ENCODE data around the gene RGL4. TPM values are rescaled to one million over a fixed set of nuclear protein-coding genes. Genes with fewer than 3 reads are reported as not detected.

The RGL4 gene
- total RNA-seq, 2 experiments from 2014 or later, result 0.97 TPM; not detected in 1

DNA sequence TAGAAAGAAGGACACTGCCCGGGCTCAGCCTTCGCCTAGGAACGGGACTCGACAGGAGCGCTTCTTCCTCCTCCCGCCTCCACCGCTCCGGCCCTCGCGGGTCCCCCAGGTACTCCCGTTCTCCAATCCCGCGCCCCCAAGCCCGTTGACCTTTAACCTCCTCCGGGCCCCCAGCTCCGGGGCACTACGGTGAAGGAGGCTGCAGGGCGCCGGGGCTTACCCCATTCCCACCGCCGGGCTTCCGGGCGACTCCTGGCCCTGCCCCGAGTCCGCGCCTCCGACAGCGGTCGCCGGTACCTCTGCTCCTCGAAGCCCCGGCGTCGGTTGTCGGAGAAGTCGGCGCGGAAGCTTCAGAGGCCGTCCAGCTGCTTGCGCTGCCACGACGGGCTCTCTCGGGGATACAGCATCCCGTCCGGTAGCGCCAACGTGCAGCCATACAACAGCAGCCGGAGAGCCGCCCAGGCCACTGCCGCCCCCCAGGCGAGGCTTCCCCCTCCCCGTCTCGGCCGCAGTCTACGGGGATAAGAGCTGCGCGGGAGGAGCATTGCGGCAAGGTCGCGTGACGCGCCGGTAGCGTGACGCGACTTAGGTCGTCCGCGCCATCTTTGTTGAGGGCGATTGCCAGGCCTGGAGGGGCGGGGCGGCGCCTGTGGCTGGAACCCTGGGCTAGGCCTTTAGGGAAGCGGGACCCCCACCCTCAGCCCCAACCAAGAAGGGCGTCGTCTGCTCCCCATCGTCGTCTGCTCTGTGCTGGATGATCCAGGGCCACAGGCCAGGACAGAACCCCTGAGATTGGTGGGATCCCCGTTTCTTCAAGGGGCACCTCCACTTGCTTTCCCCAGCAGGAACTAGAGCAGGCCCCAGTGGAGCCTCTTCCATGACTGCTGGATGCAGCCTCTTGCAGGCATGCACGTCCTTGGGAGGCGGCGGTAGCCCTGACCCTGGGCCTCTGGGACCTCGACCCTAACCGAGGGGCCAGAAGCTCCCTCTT lies 26.3 kb downstream of the RGL4 start:
- H3K4me2 ChIP-seq (ENCODE audit: low read length), result peak overlapping the region; percentile 80
- CTCF ChIA-PET (ENCODE audit: unreplicated experiment), result interaction anchor here (0.5 to 0.7 kb wide), 2 partner anchors 103 to 129 kb away, joined by 3 read pairs; no protein-coding TSS in a partner anchor
- peaks cover 18% of the 10 kb centered on the region; the same call in 1 of the 2 replicates for H3K36me3 ChIP-seq (ENCODE audit: insufficient read depth, low read length)
- no peaks in the 10 kb centered on the region for H3K9me3 ChIP-seq (ENCODE audit: low read length)
- intact Hi-C loops (cut with micrococcal nuclease; ENCODE audit: unreplicated experiment), result loop anchor here (1.0 kb wide), 2 partner anchors 34 to 49 kb away; partner anchors contain the start of gene ZNF70
- peak overlapping the region; percentile 90 for H2AFZ ChIP-seq (ENCODE audit: low read length)
- H3K27ac ChIP-seq (ENCODE audit: low read depth, low read length, poor library complexity, severe bottlenecking), result peak overlapping the region; percentile 38
- no peak for TF ChIP-seq EZH2phosphoT487 (IDR thresholded peaks at IDR 0.05; ENCODE audit: borderline replicate concordance, low read depth, low read length)
- TF ChIP-seq, protein P1, sequence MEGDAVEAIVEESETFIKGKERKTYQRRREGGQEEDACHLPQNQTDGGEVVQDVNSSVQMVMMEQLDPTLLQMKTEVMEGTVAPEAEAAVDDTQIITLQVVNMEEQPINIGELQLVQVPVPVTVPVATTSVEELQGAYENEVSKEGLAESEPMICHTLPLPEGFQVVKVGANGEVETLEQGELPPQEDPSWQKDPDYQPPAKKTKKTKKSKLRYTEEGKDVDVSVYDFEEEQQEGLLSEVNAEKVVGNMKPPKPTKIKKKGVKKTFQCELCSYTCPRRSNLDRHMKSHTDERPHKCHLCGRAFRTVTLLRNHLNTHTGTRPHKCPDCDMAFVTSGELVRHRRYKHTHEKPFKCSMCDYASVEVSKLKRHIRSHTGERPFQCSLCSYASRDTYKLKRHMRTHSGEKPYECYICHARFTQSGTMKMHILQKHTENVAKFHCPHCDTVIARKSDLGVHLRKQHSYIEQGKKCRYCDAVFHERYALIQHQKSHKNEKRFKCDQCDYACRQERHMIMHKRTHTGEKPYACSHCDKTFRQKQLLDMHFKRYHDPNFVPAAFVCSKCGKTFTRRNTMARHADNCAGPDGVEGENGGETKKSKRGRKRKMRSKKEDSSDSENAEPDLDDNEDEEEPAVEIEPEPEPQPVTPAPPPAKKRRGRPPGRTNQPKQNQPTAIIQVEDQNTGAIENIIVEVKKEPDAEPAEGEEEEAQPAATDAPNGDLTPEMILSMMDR (conservative IDR thresholded peaks at IDR 0.05; ENCODE audit: low read length), result no peak
- peak overlapping the region; percentile 79 for H3K4me3 ChIP-seq (ENCODE audit: low read depth, low read length, poor library complexity, severe bottlenecking)
- peaks cover 13% of the 10 kb centered on the region; the same call in 1 of the 2 replicates for H3K79me2 ChIP-seq (ENCODE audit: insufficient read depth, low read depth, low read length)
- no peaks in the 10 kb centered on the region for H4K20me1 ChIP-seq (ENCODE audit: insufficient read depth, low read length)
- POLR2A ChIA-PET, result interaction anchor here (0.5 kb wide), 1 partner anchor 10 kb away, joined by 3 read pairs; no protein-coding TSS in a partner anchor
- peak; percentile 94 for DNase-seq (ENCODE audit: low spot score)
- H3K9me2 ChIP-seq (ENCODE audit: insufficient read depth, low read length), result no peaks in the 10 kb centered on the region
- H3K4me1 ChIP-seq (ENCODE audit: insufficient read depth, low read length, poor library complexity, severe bottlenecking), result peaks cover 15% of the 10 kb centered on the region
- TSS peak; percentile 39 for BruUV-seq (replicated peaks)

DNA sequence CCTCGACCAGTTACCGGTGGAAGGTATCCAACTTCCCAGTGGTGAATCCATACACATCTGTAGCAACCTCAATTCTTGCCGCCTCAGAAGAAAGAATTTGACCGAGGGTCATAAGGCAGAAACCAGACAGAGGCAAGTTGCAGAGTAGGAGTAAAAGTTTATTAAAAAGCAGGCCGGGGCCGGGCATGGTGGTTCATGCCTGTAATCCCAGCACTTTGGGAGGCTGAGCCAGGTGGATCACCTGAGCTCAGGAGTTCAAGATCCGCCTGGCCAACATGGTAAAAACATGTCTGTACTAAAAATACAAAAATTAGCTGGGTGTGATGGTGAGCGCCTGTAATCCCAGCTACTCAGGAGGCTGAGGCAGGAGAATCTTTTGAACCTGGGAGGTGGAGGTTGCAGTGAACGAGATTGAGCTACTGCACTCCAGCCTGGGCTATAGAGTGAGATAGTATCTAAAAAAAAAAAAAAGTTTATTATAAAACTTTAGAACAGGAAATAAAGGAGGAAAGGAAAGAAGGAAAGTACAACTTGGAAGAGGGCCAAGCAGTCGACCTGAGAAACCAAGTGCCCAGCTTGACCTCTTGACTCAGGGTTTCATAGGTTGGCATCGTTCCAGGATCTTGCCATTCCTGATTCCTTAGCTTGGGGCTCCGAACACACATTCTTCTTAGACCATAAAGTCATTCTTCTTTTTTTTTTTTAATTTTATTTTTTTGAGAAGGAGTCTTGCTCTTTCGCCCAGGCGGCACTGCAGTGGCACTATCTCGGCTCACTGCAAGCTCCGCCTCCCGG lies 27.8 kb downstream of the RGL4 start:
- no peak for TF ChIP-seq EZH2phosphoT487 (IDR thresholded peaks at IDR 0.05; ENCODE audit: borderline replicate concordance, low read depth, low read length)
- TF ChIP-seq, protein P1 (conservative IDR thresholded peaks at IDR 0.05; ENCODE audit: low read length), result no peak
- no peaks in the 10 kb centered on the region for H3K9me2 ChIP-seq (ENCODE audit: insufficient read depth, low read length)
- ChIA-PET POLR2A (interaction anchor here (0.6 kb wide), 1 partner anchor 138 kb away, joined by 3 read pairs; the partner anchor contains the start of gene IGLL1), CTCF (ENCODE audit: unreplicated experiment) (no interaction called here)
- no peaks in the 10 kb centered on the region for H3K9me3 ChIP-seq (ENCODE audit: low read length)
- peaks cover 9% of the 10 kb centered on the region; the same call in 1 of the 2 replicates for H3K36me3 ChIP-seq (ENCODE audit: insufficient read depth, low read length)
- H3K79me2 ChIP-seq (ENCODE audit: insufficient read depth, low read depth, low read length), result peaks cover 13% of the 10 kb centered on the region; the same call in 1 of the 2 replicates
- intact Hi-C loops (cut with micrococcal nuclease; ENCODE audit: unreplicated experiment), result no loop called here
- H3K27ac ChIP-seq (ENCODE audit: low read depth, low read length, poor library complexity, severe bottlenecking), result no peak overlapping the region
- DNase-seq (ENCODE audit: low spot score), result no peak
- no peak overlapping the region for H3K4me3 ChIP-seq (ENCODE audit: low read depth, low read length, poor library complexity, severe bottlenecking)
- H2AFZ ChIP-seq (ENCODE audit: low read length), result no peak overlapping the region
- H3K4me1 ChIP-seq (ENCODE audit: insufficient read depth, low read length, poor library complexity, severe bottlenecking), result peaks cover 15% of the 10 kb centered on the region
- BruUV-seq (replicated peaks), result no TSS peak
- no peaks in the 10 kb centered on the region for H4K20me1 ChIP-seq (ENCODE audit: insufficient read depth, low read length)
- H3K4me2 ChIP-seq (ENCODE audit: low read length), result no peak overlapping the region
